Measurements from ENCODE around the gene SEPTIN1.
"Not testable (repeated sequence)": the region's sequence is repeated elsewhere in the genome, so short reads cannot be mapped to it uniquely, and the experiment has no call there.

SEPTIN1 gene

GRCh38 chr16:30399435-30400186 lies 17.2 kb upstream of the SEPTIN1 start:
- no peak for DNase-seq

GRCh38 chr16:30398661-30399434 lies 16.5 kb upstream of the SEPTIN1 start:
- no peak for DNase-seq

- no peak for DNase-seq
Measured at GRCh38 chr16:30397776-30398660, 15.7 kb upstream of the SEPTIN1 start.

- no peak for DNase-seq
Measured at GRCh38 chr16:30397056-30397455, 14.7 kb upstream of the SEPTIN1 start.

- not testable (repeated sequence) for DNase-seq
Measured at GRCh38 chr16:30396627-30397026, 14.3 kb upstream of the SEPTIN1 start.

GRCh38 chr16:30395992-30396585 lies 13.7 kb upstream of the SEPTIN1 start:
- DNase-seq = no peak

- DNase-seq = no peak
Measured at GRCh38 chr16:30395155-30395991, 13.0 kb upstream of the SEPTIN1 start, which contains the start of gene ZNF48. ZNF48 (plus strand) TSS chr16:30395420; CDS start chr16:30395795, 375 bp downstream.

- no peak for DNase-seq
Measured at GRCh38 chr16:30394592-30395154, 12.3 kb upstream of the SEPTIN1 start.

GRCh38 chr16:30383521-30383920 lies 1.2 kb upstream of the SEPTIN1 start:
- no peak for DNase-seq

GRCh38 chr16:30381291-30382041 lies 895 bp downstream of the SEPTIN1 start:
- no peak for DNase-seq

- no peak for DNase-seq
Measured at GRCh38 chr16:30380803-30381208, 1.6 kb downstream of the SEPTIN1 start.

GRCh38 chr16:30380072-30380802 lies 2.1 kb downstream of the SEPTIN1 start:
- DNase-seq = no peak

GRCh38 chr16:30379158-30379783 lies 3.1 kb downstream of the SEPTIN1 start:
- DNase-seq = no peak

GRCh38 chr16:30378236-30379157 lies 3.9 kb downstream of the SEPTIN1 start:
- peak; percentile 99 for DNase-seq

GRCh38 chr16:30377812-30378235 lies 4.5 kb downstream of the SEPTIN1 start:
- DNase-seq = peak; percentile 88

- no peak for DNase-seq
Measured at GRCh38 chr16:30377050-30377811, 5.1 kb downstream of the SEPTIN1 start.

- DNase-seq = no peak
Measured at GRCh38 chr16:30376461-30376902, 5.9 kb downstream of the SEPTIN1 start.
